Measurements from ENCODE around the gene DBN1.
A peak's percentile ranks its signal among the peaks of the same experiment; 100 is the strongest.

Gene DBN1

GRCh38 chr5:177478711-177479646 lies 5.5 kb upstream of the DBN1 start:
- no peaks in the 10 kb centered on the region for H3K79me1 ChIP-seq (ENCODE audit: low read length)
- no peak overlapping the region for H4K91ac ChIP-seq (ENCODE audit: low read depth, low read length)
- H3K9ac ChIP-seq (ENCODE audit: low read length), result no peak overlapping the region
- no peaks in the 10 kb centered on the region for H3K27me3 ChIP-seq (ENCODE audit: insufficient read depth, low read length)
- H2AFZ ChIP-seq (ENCODE audit: insufficient read depth, low read length, poor library complexity), result no peak overlapping the region
- H3K23ac ChIP-seq (ENCODE audit: low read length), result no peak overlapping the region
- no peak overlapping the region for H2AK5ac ChIP-seq (ENCODE audit: low read length)
- H2BK5ac ChIP-seq (ENCODE audit: low read depth, low read length, poor library complexity), result no peak overlapping the region
- no peak overlapping the region for H2BK120ac ChIP-seq (ENCODE audit: insufficient read depth, low read length, poor library complexity)
- no CpG with 5 or more reads among the region's 18 CpGs for WGBS (ENCODE audit: extremely low coverage, insufficient coverage, insufficient read length)
- H3K14ac ChIP-seq (ENCODE audit: low read length), result no peak overlapping the region
- H2BK12ac ChIP-seq (ENCODE audit: low read length), result peak overlapping the region; percentile 41
- no peak overlapping the region for H4K8ac ChIP-seq (ENCODE audit: low read depth, low read length)
- no peak overlapping the region for H4K12ac ChIP-seq (ENCODE audit: low read depth, low read length)
- H3K4ac ChIP-seq (ENCODE audit: low read depth, low read length), result no peak overlapping the region
- H3K4me2 ChIP-seq (ENCODE audit: low read length), result no peak overlapping the region
- H3K4me3 ChIP-seq (ENCODE audit: low read depth, low read length), result no peak overlapping the region
- H3K4me1 ChIP-seq (ENCODE audit: control insufficient read depth in 1 of 2, insufficient read depth in 2 of 2, low read length in 2 of 2), result peaks cover 0 to 4% of the 10 kb centered on the region in 2 experiments
- peak; percentile 41 to 73 for DNase-seq
- peaks cover 2% of the 10 kb centered on the region for H3K9me3 ChIP-seq (ENCODE audit: insufficient read depth, low read depth, low read length)
- no peak overlapping the region for H3K27ac ChIP-seq (ENCODE audit: low read depth, low read length)
- H3K36me3 ChIP-seq (ENCODE audit: control insufficient read depth in 1 of 2, insufficient read depth in 2 of 2, low read length in 2 of 2), result peaks cover 21 to 30% of the 10 kb centered on the region in 2 experiments
- H3K79me2 ChIP-seq (ENCODE audit: control insufficient read depth, insufficient read depth, low read length, poor library complexity), result no peaks in the 10 kb centered on the region
- H3K18ac ChIP-seq (ENCODE audit: low read length), result no peak overlapping the region

- H3K4me1 ChIP-seq (ENCODE audit: control insufficient read depth in 1 of 2, insufficient read depth in 2 of 2, low read length in 2 of 2), result peaks cover 0 to 6% of the 10 kb centered on the region in 2 experiments
- no peak overlapping the region for H3K9ac ChIP-seq (ENCODE audit: low read length)
These were observed 4.5 kb upstream of the DBN1 start for GRCh38 chr5:177477701-177478477.

GRCh38 chr5:177476531-177477233 lies 3.2 kb upstream of the DBN1 start:
- no peak overlapping the region for H3K23ac ChIP-seq (ENCODE audit: low read length)
- H3K27ac ChIP-seq (ENCODE audit: low read depth, low read length), result no peak overlapping the region
- H3K9me3 ChIP-seq (ENCODE audit: insufficient read depth, low read depth, low read length), result peaks cover 2% of the 10 kb centered on the region
- H3K18ac ChIP-seq (ENCODE audit: low read length), result no peak overlapping the region
- H2BK5ac ChIP-seq (ENCODE audit: low read depth, low read length, poor library complexity), result no peak overlapping the region
- H3K9ac ChIP-seq (ENCODE audit: low read length), result no peak overlapping the region
- H2BK12ac ChIP-seq (ENCODE audit: low read length), result no peak overlapping the region
- no peak overlapping the region for H2BK120ac ChIP-seq (ENCODE audit: insufficient read depth, low read length, poor library complexity)
- no CpG with 5 or more reads among the region's 18 CpGs for WGBS (ENCODE audit: extremely low coverage, insufficient coverage, insufficient read length)
- no peaks in the 10 kb centered on the region for H3K27me3 ChIP-seq (ENCODE audit: insufficient read depth, low read length)
- H4K12ac ChIP-seq (ENCODE audit: low read depth, low read length), result no peak overlapping the region
- H3K79me1 ChIP-seq (ENCODE audit: low read length), result peaks cover 10% of the 10 kb centered on the region
- H3K14ac ChIP-seq (ENCODE audit: low read length), result no peak overlapping the region
- H2AK5ac ChIP-seq (ENCODE audit: low read length), result no peak overlapping the region
- no peak overlapping the region for H2AFZ ChIP-seq (ENCODE audit: insufficient read depth, low read length, poor library complexity)
- no peak overlapping the region for H3K4me3 ChIP-seq (ENCODE audit: low read depth, low read length)
- no peak overlapping the region for H3K4ac ChIP-seq (ENCODE audit: low read depth, low read length)
- H3K4me2 ChIP-seq (ENCODE audit: low read length), result no peak overlapping the region
- no peak for DNase-seq
- peaks cover 8 to 12% of the 10 kb centered on the region in 2 experiments for H3K4me1 ChIP-seq (ENCODE audit: control insufficient read depth in 1 of 2, insufficient read depth in 2 of 2, low read length in 2 of 2)
- no peak overlapping the region for H4K8ac ChIP-seq (ENCODE audit: low read depth, low read length)
- H3K79me2 ChIP-seq (ENCODE audit: control insufficient read depth, insufficient read depth, low read length, poor library complexity), result peaks cover 17% of the 10 kb centered on the region
- peaks cover 10 to 14% of the 10 kb centered on the region in 2 experiments for H3K36me3 ChIP-seq (ENCODE audit: control insufficient read depth in 1 of 2, insufficient read depth in 2 of 2, low read length in 2 of 2)
- H4K91ac ChIP-seq (ENCODE audit: low read depth, low read length), result no peak overlapping the region

More at GRCh38 chr5:177477701-177478477, 4.5 kb upstream of the DBN1 start:
- Histone ChIP-seq H3K23ac (ENCODE audit: low read length) (no peak overlapping the region), H3K9me3 (ENCODE audit: insufficient read depth, low read depth, low read length) (peaks cover 2% of the 10 kb centered on the region), H3K4me2 (ENCODE audit: low read length) (no peak overlapping the region), H3K27ac (ENCODE audit: low read depth, low read length) (no peak overlapping the region), H3K4me3 (ENCODE audit: low read depth, low read length) (no peak overlapping the region), H2BK12ac (ENCODE audit: low read length) (no peak overlapping the region), H4K8ac (ENCODE audit: low read depth, low read length) (no peak overlapping the region), H3K27me3 (ENCODE audit: insufficient read depth, low read length) (no peaks in the 10 kb centered on the region), H2BK5ac (ENCODE audit: low read depth, low read length, poor library complexity) (no peak overlapping the region), H2AK5ac (ENCODE audit: low read length) (no peak overlapping the region), H3K36me3 (ENCODE audit: control insufficient read depth in 1 of 2, insufficient read depth in 2 of 2, low read length in 2 of 2) (peaks cover 10 to 19% of the 10 kb centered on the region in 2 experiments), H2BK120ac (ENCODE audit: insufficient read depth, low read length, poor library complexity) (no peak overlapping the region), H4K91ac (ENCODE audit: low read depth, low read length) (no peak overlapping the region), H3K18ac (ENCODE audit: low read length) (no peak overlapping the region), H2AFZ (ENCODE audit: insufficient read depth, low read length, poor library complexity) (no peak overlapping the region), H3K79me2 (ENCODE audit: control insufficient read depth, insufficient read depth, low read length, poor library complexity) (peaks cover 5% of the 10 kb centered on the region), H3K14ac (ENCODE audit: low read length) (no peak overlapping the region), H3K79me1 (ENCODE audit: low read length) (peaks cover 3% of the 10 kb centered on the region), H4K12ac (ENCODE audit: low read depth, low read length) (no peak overlapping the region), H3K4ac (ENCODE audit: low read depth, low read length) (no peak overlapping the region)
- no CpG with 5 or more reads among the region's 13 CpGs for WGBS (ENCODE audit: extremely low coverage, insufficient coverage, insufficient read length)
- no peak for DNase-seq
